Right lobe of liver (tissue), 4 donors: Measurements from ENCODE around the gene CAMSAP2.

ENCODE experiments used
- CTCF ChIP-seq, 4 donors: fragments of 200-600 bp in 3 of 4; fragments of 450-650 bp in 1 of 4; IDR thresholded peaks; one replicate each; pipeline versions ENCODE4 v1.5.1 to v1.8.0; 2016 to 2022; ENCODE audit warnings: antibody characterized with exemption in 4 of 4, mild to moderate bottlenecking in 2 of 4
- POLR2A ChIP-seq: fragments of 450-650 bp; IDR thresholded peaks from one replicate; pipeline ENCODE4 v1.6.1; 2017; ENCODE audit warnings: antibody characterized with exemption, mild to moderate bottlenecking
- donor health status: DM: no; HTN: no; CAD: no.
- donor health status: DM: no; HTN: no; CAD: no.
- donor health status: DM: no; HTN: yes; CAD: no.

GRCh38 chr1:200849430-200849829 is 110.7 kb downstream of the CAMSAP2 start:
- TF ChIP-seq CTCF (IDR thresholded peaks at IDR 0.05) (no peak), POLR2A (no peak)
